ENCODE results near the gene CTDP1. TPM values are rescaled to one million over a fixed set of nuclear protein-coding genes. Genes with fewer than 3 reads are reported as not detected.

Gene CTDP1
- total and polyA plus RNA-seq, 9 donors: 7.4 to 10.7 (median 9.7) TPM

GRCh38 chr18:79664525-79665125 is 15.0 kb upstream of the CTDP1 start:
- no peaks in the 10 kb centered on the region for H3K9me3 ChIP-seq (replicated peaks; ENCODE audit: control insufficient read depth, low read depth, low read length)
- no peak overlapping the region for H3K27ac ChIP-seq (ENCODE audit: low read length)
- H3K4me3 ChIP-seq (ENCODE audit: low read length): no peak overlapping the region
- no peaks in the 10 kb centered on the region for H3K36me3 ChIP-seq (ENCODE audit: control insufficient read depth, insufficient read depth, low read length)
- WGBS (ENCODE audit: insufficient coverage): 85% methylated on average over 3 of the region's 3 CpGs
- no peak for DNase-seq
- peaks cover 2% of the 10 kb centered on the region for H3K27me3 ChIP-seq (ENCODE audit: control insufficient read depth, insufficient read depth, low read length)
- no peaks in the 10 kb centered on the region for H3K4me1 ChIP-seq (ENCODE audit: control insufficient read depth, insufficient read depth, low read length)

- no peaks in the 10 kb centered on the region for H3K27me3 ChIP-seq (ENCODE audit: control insufficient read depth, insufficient read depth, low read length)
- no peak for DNase-seq
- H3K4me1 ChIP-seq (ENCODE audit: control insufficient read depth, insufficient read depth, low read length): no peaks in the 10 kb centered on the region
- H3K9me3 ChIP-seq (replicated peaks; ENCODE audit: control insufficient read depth, low read depth, low read length): no peaks in the 10 kb centered on the region
- no peak overlapping the region for H3K27ac ChIP-seq (ENCODE audit: low read length)
- no peaks in the 10 kb centered on the region for H3K36me3 ChIP-seq (ENCODE audit: control insufficient read depth, insufficient read depth, low read length)
- no peak overlapping the region for H3K4me3 ChIP-seq (ENCODE audit: low read length)
Measured at GRCh38 chr18:79668203-79668602, 11.4 kb upstream of the CTDP1 start.

- Histone ChIP-seq H3K4me3 (ENCODE audit: low read length) (no peak overlapping the region), H3K9me3 (replicated peaks; ENCODE audit: control insufficient read depth, low read depth, low read length) (no peaks in the 10 kb centered on the region)
- WGBS (ENCODE audit: insufficient coverage): 66% methylated on average over 15 of the region's 19 CpGs
Measured at GRCh38 chr18:79672490-79673276, 6.9 kb upstream of the CTDP1 start.

GRCh38 chr18:79677221-79677620 is 2.4 kb upstream of the CTDP1 start:
- peaks cover 22% of the 10 kb centered on the region for H3K4me1 ChIP-seq (ENCODE audit: control insufficient read depth, insufficient read depth, low read length)
- H3K9me3 ChIP-seq (replicated peaks; ENCODE audit: control insufficient read depth, low read depth, low read length): no peaks in the 10 kb centered on the region
- DNase-seq: no peak
- 81% methylated on average over 3 of the region's 6 CpGs for WGBS (ENCODE audit: insufficient coverage)
- H3K36me3 ChIP-seq (ENCODE audit: control insufficient read depth, insufficient read depth, low read length): peaks cover 7% of the 10 kb centered on the region
- no peak overlapping the region for H3K27ac ChIP-seq (ENCODE audit: low read length)
- no peaks in the 10 kb centered on the region for H3K27me3 ChIP-seq (ENCODE audit: control insufficient read depth, insufficient read depth, low read length)
- no peak overlapping the region for H3K4me3 ChIP-seq (ENCODE audit: low read length)

More at GRCh38 chr18:79672490-79673276, 6.9 kb upstream of the CTDP1 start:
- no peaks in the 10 kb centered on the region for H3K27me3 ChIP-seq (ENCODE audit: control insufficient read depth, insufficient read depth, low read length)
- peaks cover 2% of the 10 kb centered on the region for H3K36me3 ChIP-seq (ENCODE audit: control insufficient read depth, insufficient read depth, low read length)
- no peak overlapping the region for H3K27ac ChIP-seq (ENCODE audit: low read length)
- no peak for DNase-seq
- H3K4me1 ChIP-seq (ENCODE audit: control insufficient read depth, insufficient read depth, low read length): peaks cover 1% of the 10 kb centered on the region

- Histone ChIP-seq H3K9me3 (replicated peaks; ENCODE audit: control insufficient read depth, low read depth, low read length) (no peaks in the 10 kb centered on the region), H3K36me3 (ENCODE audit: control insufficient read depth, insufficient read depth, low read length) (peaks cover 11% of the 10 kb centered on the region), H3K4me3 (ENCODE audit: low read length) (no peak overlapping the region), H3K27me3 (ENCODE audit: control insufficient read depth, insufficient read depth, low read length) (no peaks in the 10 kb centered on the region), H3K4me1 (ENCODE audit: control insufficient read depth, insufficient read depth, low read length) (peaks cover 22% of the 10 kb centered on the region), H3K27ac (ENCODE audit: low read length) (no peak overlapping the region)
- DNase-seq: no peak
- 100% methylated on average over 1 of the region's 9 CpGs for WGBS (ENCODE audit: insufficient coverage)
Measured at GRCh38 chr18:79677840-79678239, 1.8 kb upstream of the CTDP1 start.

- H3K27ac ChIP-seq (ENCODE audit: low read length): peak overlapping the region; percentile 99
- peak; percentile 100 for DNase-seq
- H3K4me1 ChIP-seq (ENCODE audit: control insufficient read depth, insufficient read depth, low read length): peaks cover 22% of the 10 kb centered on the region
- peaks cover 11% of the 10 kb centered on the region for H3K36me3 ChIP-seq (ENCODE audit: control insufficient read depth, insufficient read depth, low read length)
- WGBS (ENCODE audit: insufficient coverage): under 1% methylated on average over 76 of the region's 77 CpGs
- H3K27me3 ChIP-seq (ENCODE audit: control insufficient read depth, insufficient read depth, low read length): no peaks in the 10 kb centered on the region
- no peaks in the 10 kb centered on the region for H3K9me3 ChIP-seq (replicated peaks; ENCODE audit: control insufficient read depth, low read depth, low read length)
- peak overlapping the region; percentile 95 for H3K4me3 ChIP-seq (ENCODE audit: low read length)
Measured at GRCh38 chr18:79678665-79679551, 695 bp upstream of the CTDP1 start.

GRCh38 chr18:79680100-79680879 is 687 bp downstream of the CTDP1 start:
- 7% methylated on average over 50 of the region's 54 CpGs for WGBS (ENCODE audit: insufficient coverage)
- peak; percentile 49 for DNase-seq
- Histone ChIP-seq H3K36me3 (ENCODE audit: control insufficient read depth, insufficient read depth, low read length) (peaks cover 11% of the 10 kb centered on the region), H3K4me1 (ENCODE audit: control insufficient read depth, insufficient read depth, low read length) (peaks cover 22% of the 10 kb centered on the region), H3K4me3 (ENCODE audit: low read length) (peak overlapping the region; percentile 95), H3K9me3 (replicated peaks; ENCODE audit: control insufficient read depth, low read depth, low read length) (no peaks in the 10 kb centered on the region), H3K27me3 (ENCODE audit: control insufficient read depth, insufficient read depth, low read length) (no peaks in the 10 kb centered on the region), H3K27ac (ENCODE audit: low read length) (no peak overlapping the region)

- Histone ChIP-seq H3K4me1 (ENCODE audit: control insufficient read depth, insufficient read depth, low read length) (peaks cover 22% of the 10 kb centered on the region), H3K27ac (ENCODE audit: low read length) (no peak overlapping the region), H3K36me3 (ENCODE audit: control insufficient read depth, insufficient read depth, low read length) (peaks cover 9% of the 10 kb centered on the region), H3K4me3 (ENCODE audit: low read length) (peak overlapping the region; percentile 95), H3K9me3 (replicated peaks; ENCODE audit: control insufficient read depth, low read depth, low read length) (no peaks in the 10 kb centered on the region), H3K27me3 (ENCODE audit: control insufficient read depth, insufficient read depth, low read length) (no peaks in the 10 kb centered on the region)
- DNase-seq: peak; percentile 25
- 70% methylated on average over 15 of the region's 20 CpGs for WGBS (ENCODE audit: insufficient coverage)
Measured at GRCh38 chr18:79680891-79681339, 1.3 kb downstream of the CTDP1 start.

- H3K27ac ChIP-seq (ENCODE audit: low read length): no peak overlapping the region
- DNase-seq: no peak
- H3K27me3 ChIP-seq (ENCODE audit: control insufficient read depth, insufficient read depth, low read length): no peaks in the 10 kb centered on the region
- WGBS (ENCODE audit: insufficient coverage): 91% methylated on average over 21 of the region's 21 CpGs
- H3K36me3 ChIP-seq (ENCODE audit: control insufficient read depth, insufficient read depth, low read length): peaks cover 9% of the 10 kb centered on the region
- peaks cover 22% of the 10 kb centered on the region for H3K4me1 ChIP-seq (ENCODE audit: control insufficient read depth, insufficient read depth, low read length)
- no peak overlapping the region for H3K4me3 ChIP-seq (ENCODE audit: low read length)
- H3K9me3 ChIP-seq (replicated peaks; ENCODE audit: control insufficient read depth, low read depth, low read length): no peaks in the 10 kb centered on the region
Measured at GRCh38 chr18:79681484-79682387, 2.1 kb downstream of the CTDP1 start.
